GM04503 (cell line): Measurements from ENCODE around the gene MAP1LC3B2.
"Not testable (repeated sequence)": the region's sequence is repeated elsewhere in the genome, so short reads cannot be mapped to it uniquely, and the experiment has no call there.

Experiments
- DNase-seq: peaks from one replicate; pipeline ENCODE4 v3.0.0-alpha.2; 2012; ENCODE audit warnings: low read depth

MAP1LC3B2 gene

GRCh38 chr12:116561181-116561821 is 2.1 kb downstream of the MAP1LC3B2 start:
- no peak for DNase-seq

GRCh38 chr12:116562090-116562489 is 2.9 kb downstream of the MAP1LC3B2 start:
- DNase-seq = no peak

GRCh38 chr12:116563262-116563661 is 4.1 kb downstream of the MAP1LC3B2 start:
- no peak for DNase-seq

- no peak for DNase-seq
These were observed 4.9 kb downstream of the MAP1LC3B2 start for GRCh38 chr12:116564080-116564479.

GRCh38 chr12:116565221-116565620 is 6.0 kb downstream of the MAP1LC3B2 start:
- not testable (repeated sequence) for DNase-seq

GRCh38 chr12:116565963-116566362 is 6.8 kb downstream of the MAP1LC3B2 start:
- DNase-seq = no peak

GRCh38 chr12:116568203-116568602 is 9.0 kb downstream of the MAP1LC3B2 start:
- DNase-seq = no peak

- no peak for DNase-seq
These were observed 11.9 kb downstream of the MAP1LC3B2 start for GRCh38 chr12:116571089-116571488.

GRCh38 chr12:116573776-116574175 is 14.6 kb downstream of the MAP1LC3B2 start:
- no peak for DNase-seq

GRCh38 chr12:116575754-116576153 is 16.6 kb downstream of the MAP1LC3B2 start:
- DNase-seq = not testable (repeated sequence)

- DNase-seq = no peak
These were observed 18.0 kb downstream of the MAP1LC3B2 start for GRCh38 chr12:116577154-116577561.

GRCh38 chr12:116578051-116578450 is 18.9 kb downstream of the MAP1LC3B2 start:
- DNase-seq = no peak

- no peak for DNase-seq
These were observed 23.4 kb downstream of the MAP1LC3B2 start for GRCh38 chr12:116582610-116583009.

GRCh38 chr12:116583129-116583694 is 24.0 kb downstream of the MAP1LC3B2 start:
- DNase-seq = no peak

- no peak for DNase-seq
These were observed 28.1 kb downstream of the MAP1LC3B2 start for GRCh38 chr12:116587270-116587669.

- DNase-seq = no peak
These were observed 29.3 kb downstream of the MAP1LC3B2 start for GRCh38 chr12:116588390-116589028.

- DNase-seq = no peak
These were observed 30.4 kb downstream of the MAP1LC3B2 start for GRCh38 chr12:116589581-116589980.

GRCh38 chr12:116590561-116590960 is 31.4 kb downstream of the MAP1LC3B2 start:
- DNase-seq = no peak

GRCh38 chr12:116591855-116592637 is 32.9 kb downstream of the MAP1LC3B2 start:
- DNase-seq = no peak

GRCh38 chr12:116592731-116593130 is 33.5 kb downstream of the MAP1LC3B2 start:
- DNase-seq = no peak

- DNase-seq = no peak
These were observed 35.3 kb downstream of the MAP1LC3B2 start for GRCh38 chr12:116594325-116595038.

- DNase-seq = peak; percentile 67
These were observed 36.0 kb downstream of the MAP1LC3B2 start for GRCh38 chr12:116595186-116595585.
